ENCODE results near the gene PNPLA6. TPM values are rescaled to one million over a fixed set of nuclear protein-coding genes. Genes with fewer than 3 reads are reported as not detected.

Gene PNPLA6
- total and polyA plus RNA-seq, 2 experiments from 2014 or later = 43.0 to 50.5 TPM

- no peaks in the 10 kb centered on the region for H3K9me3 ChIP-seq (ENCODE audit: low read depth)
- no peak overlapping the region for H3K4me2 ChIP-seq
- no peak overlapping the region for H2AFZ ChIP-seq
- H3K4me3 ChIP-seq = no peak overlapping the region
- H3K79me2 ChIP-seq = peaks cover 46% of the 10 kb centered on the region
- no peak for DNase-seq (ENCODE audit: low spot score)
- H4K20me1 ChIP-seq (ENCODE audit: insufficient read depth, poor library complexity, severe bottlenecking) = peaks cover 61% of the 10 kb centered on the region
- H3K9me2 ChIP-seq (replicated peaks; ENCODE audit: insufficient read depth) = no peaks in the 10 kb centered on the region
- H3K27ac ChIP-seq = no peak overlapping the region
- no peaks in the 10 kb centered on the region for H3K4me1 ChIP-seq (ENCODE audit: insufficient read depth)
- no peaks in the 10 kb centered on the region for H3K27me3 ChIP-seq
- no peaks in the 10 kb centered on the region for H3K36me3 ChIP-seq (replicated peaks; ENCODE audit: insufficient read depth, low read depth)
- 92% methylated on average over 17 of the region's 17 CpGs for whole genome bisulfite sequencing (ENCODE audit: low lambda C conversion rate, missing lambda C conversion rate)
- no peak for TF ChIP-seq EZH2 (IDR thresholded peaks at IDR 0.05; ENCODE audit: borderline replicate concordance)
- TF ChIP-seq EZH2phosphoT487 (IDR thresholded peaks at IDR 0.05; ENCODE audit: low read depth, severe bottlenecking, unreplicated experiment) = no peak
- TF ChIP-seq CTCF (IDR thresholded peaks at IDR 0.05; ENCODE audit: poor library complexity) = no peak
These were observed 70.8 kb downstream of the PNPLA6 start for GRCh38 chr19:7606289-7606688.

GRCh38 chr19:7607212-7607873, 71.8 kb downstream of the PNPLA6 start:
- TF ChIP-seq CTCF (IDR thresholded peaks at IDR 0.05; ENCODE audit: poor library complexity) (no peak), EZH2 (IDR thresholded peaks at IDR 0.05; ENCODE audit: borderline replicate concordance) (no peak), EZH2phosphoT487 (IDR thresholded peaks at IDR 0.05; ENCODE audit: low read depth, severe bottlenecking, unreplicated experiment) (no peak)
- WGBS (ENCODE audit: low lambda C conversion rate, missing lambda C conversion rate) = 92% methylated on average over 6 of the region's 10 CpGs
- H3K79me2 ChIP-seq = peaks cover 35% of the 10 kb centered on the region

GRCh38 chr19:7607874-7608560, 72.5 kb downstream of the PNPLA6 start:
- Histone ChIP-seq H3K27me3 (no peaks in the 10 kb centered on the region), H2AFZ (no peak overlapping the region), H3K79me2 (peaks cover 29% of the 10 kb centered on the region), H3K4me3 (no peak overlapping the region), H3K27ac (no peak overlapping the region), H4K20me1 (ENCODE audit: insufficient read depth, poor library complexity, severe bottlenecking) (peaks cover 47% of the 10 kb centered on the region), H3K36me3 (replicated peaks; ENCODE audit: insufficient read depth, low read depth) (no peaks in the 10 kb centered on the region), H3K4me1 (ENCODE audit: insufficient read depth) (no peaks in the 10 kb centered on the region), H3K9me3 (ENCODE audit: low read depth) (no peaks in the 10 kb centered on the region), H3K9me2 (replicated peaks; ENCODE audit: insufficient read depth) (no peaks in the 10 kb centered on the region), H3K4me2 (no peak overlapping the region)
- no peak for DNase-seq (ENCODE audit: low spot score)
- TF ChIP-seq EZH2 (IDR thresholded peaks at IDR 0.05; ENCODE audit: borderline replicate concordance) (no peak), CTCF (IDR thresholded peaks at IDR 0.05; ENCODE audit: poor library complexity) (no peak), EZH2phosphoT487 (IDR thresholded peaks at IDR 0.05; ENCODE audit: low read depth, severe bottlenecking, unreplicated experiment) (no peak)
- WGBS (ENCODE audit: low lambda C conversion rate, missing lambda C conversion rate) = 98% methylated on average over 21 of the region's 25 CpGs

More at GRCh38 chr19:7607212-7607873, 71.8 kb downstream of the PNPLA6 start:
- no peaks in the 10 kb centered on the region for H3K9me2 ChIP-seq (replicated peaks; ENCODE audit: insufficient read depth)
- DNase-seq (ENCODE audit: low spot score) = no peak
- no peak overlapping the region for H3K27ac ChIP-seq
- H3K4me2 ChIP-seq = no peak overlapping the region
- no peaks in the 10 kb centered on the region for H3K36me3 ChIP-seq (replicated peaks; ENCODE audit: insufficient read depth, low read depth)
- no peaks in the 10 kb centered on the region for H3K27me3 ChIP-seq
- no peaks in the 10 kb centered on the region for H3K9me3 ChIP-seq (ENCODE audit: low read depth)
- no peaks in the 10 kb centered on the region for H3K4me1 ChIP-seq (ENCODE audit: insufficient read depth)
- peaks cover 51% of the 10 kb centered on the region for H4K20me1 ChIP-seq (ENCODE audit: insufficient read depth, poor library complexity, severe bottlenecking)
- no peak overlapping the region for H3K4me3 ChIP-seq
- no peak overlapping the region for H2AFZ ChIP-seq

Measured in hepatocyte (in vitro differentiated cells).